Omental fat pad (tissue), 4 donors: ENCODE results near the gene PTGDS. TPM values are rescaled to one million over a fixed set of nuclear protein-coding genes. Genes with fewer than 3 reads are reported as not detected.

Source experiments
- ATAC-seq: fragments of 150-250 bp; one replicate; pipeline ENCODE4 v1.9.1; 2016; ENCODE audit warnings: mild to moderate bottlenecking, moderate library complexity; ENCODE audit not compliant: low FRiP score
- DNase-seq: peaks from one replicate; pipeline ENCODE4 v3.0.0-alpha.2; 2019; ENCODE audit warnings: low spot score
- total RNA-seq, 4 donors: library from RNA; depleted of rRNA; stranded (reverse); fragments of >200 nt; gene quantifications; one replicate each; pipeline ENCODE4 v1.1.0, GENCODE V29; 2016
- TF ChIP-seq, protein P1 (sequence below), 3 donors: fragments of 450-650 bp; IDR thresholded peaks; one replicate each; pipeline ENCODE4 v1.5.1; 2016 to 2017; ENCODE audit warnings: antibody characterized with exemption in 3 of 3, mild to moderate bottlenecking in 3 of 3, moderate library complexity in 2 of 3

The PTGDS gene
- total RNA-seq, 4 donors from 2014 or later = 76.9 to 173 (median 118) TPM

- ATAC-seq (no peak), DNase-seq (no peak)
- TF ChIP-seq, protein P1, sequence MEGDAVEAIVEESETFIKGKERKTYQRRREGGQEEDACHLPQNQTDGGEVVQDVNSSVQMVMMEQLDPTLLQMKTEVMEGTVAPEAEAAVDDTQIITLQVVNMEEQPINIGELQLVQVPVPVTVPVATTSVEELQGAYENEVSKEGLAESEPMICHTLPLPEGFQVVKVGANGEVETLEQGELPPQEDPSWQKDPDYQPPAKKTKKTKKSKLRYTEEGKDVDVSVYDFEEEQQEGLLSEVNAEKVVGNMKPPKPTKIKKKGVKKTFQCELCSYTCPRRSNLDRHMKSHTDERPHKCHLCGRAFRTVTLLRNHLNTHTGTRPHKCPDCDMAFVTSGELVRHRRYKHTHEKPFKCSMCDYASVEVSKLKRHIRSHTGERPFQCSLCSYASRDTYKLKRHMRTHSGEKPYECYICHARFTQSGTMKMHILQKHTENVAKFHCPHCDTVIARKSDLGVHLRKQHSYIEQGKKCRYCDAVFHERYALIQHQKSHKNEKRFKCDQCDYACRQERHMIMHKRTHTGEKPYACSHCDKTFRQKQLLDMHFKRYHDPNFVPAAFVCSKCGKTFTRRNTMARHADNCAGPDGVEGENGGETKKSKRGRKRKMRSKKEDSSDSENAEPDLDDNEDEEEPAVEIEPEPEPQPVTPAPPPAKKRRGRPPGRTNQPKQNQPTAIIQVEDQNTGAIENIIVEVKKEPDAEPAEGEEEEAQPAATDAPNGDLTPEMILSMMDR (IDR thresholded peaks at IDR 0.05) = no peak
These were observed 5.1 kb downstream of the PTGDS start, which contains the start of gene LCNL1 for GRCh38 chr9:136982232-136983051. Gene LCNL1, plus strand, starts transcription at chr9:136982993. Its CDS starts 594 bp downstream, at chr9:136983587.

DNA sequence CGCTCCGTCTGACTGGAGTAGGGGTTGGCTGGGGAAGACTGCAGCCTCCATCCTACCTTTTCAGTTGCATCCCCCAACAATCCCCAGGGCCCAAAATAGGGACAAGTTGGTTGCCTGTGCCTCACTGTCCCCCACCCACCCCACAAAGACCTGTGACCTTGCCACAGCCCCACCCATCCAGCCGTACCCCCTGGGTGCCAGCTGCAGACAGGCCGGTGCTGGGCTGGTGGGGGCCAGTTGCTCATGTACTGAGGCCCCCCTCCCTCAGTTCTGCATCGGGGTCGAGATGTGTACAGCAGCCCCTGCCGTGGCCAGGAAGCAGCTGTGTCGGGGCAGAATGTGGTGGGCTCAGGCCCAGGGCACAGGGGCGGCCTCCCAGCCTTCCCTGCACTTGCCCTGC lies 5.9 kb downstream of the PTGDS start:
- ATAC-seq (no peak), DNase-seq (no peak)
- TF ChIP-seq, protein P1 (IDR thresholded peaks at IDR 0.05) = no peak

- ATAC-seq = no peak
- TF ChIP-seq, protein P1 (IDR thresholded peaks at IDR 0.05) = no peak
- no peak for DNase-seq
These were observed 6.5 kb downstream of the PTGDS start for GRCh38 chr9:136983656-136984314.

DNA sequence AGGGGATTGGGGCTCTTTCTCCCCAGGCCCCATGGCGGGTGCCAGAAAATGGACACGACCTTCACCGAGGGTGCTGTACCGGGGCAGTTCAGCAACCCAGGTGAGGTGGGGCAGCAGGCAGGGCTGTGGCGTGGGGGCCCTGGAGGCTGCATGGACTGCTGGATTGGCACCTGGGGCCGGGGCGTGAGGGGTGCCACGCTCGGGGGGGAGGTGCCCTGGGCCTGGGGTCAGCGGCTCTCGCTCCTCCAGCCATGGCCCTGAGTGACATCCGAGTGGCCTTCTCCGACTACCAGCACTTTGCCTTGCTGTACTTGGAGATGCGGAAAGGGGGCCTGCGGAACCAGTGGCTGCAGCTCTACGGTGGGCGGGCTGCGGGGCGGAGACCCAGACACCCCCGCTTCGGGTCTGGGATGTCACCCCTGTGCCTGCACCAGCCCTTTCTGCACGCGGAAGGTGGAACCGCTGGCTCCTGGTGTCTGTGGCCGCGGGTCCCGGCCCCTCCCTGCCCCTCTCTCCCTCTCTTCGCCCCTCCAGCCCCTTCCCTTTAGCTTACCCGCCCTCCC lies 7.2 kb downstream of the PTGDS start:
- TF ChIP-seq, protein P1 (IDR thresholded peaks at IDR 0.05) = no peak
- ATAC-seq (no peak), DNase-seq (no peak)

DNA sequence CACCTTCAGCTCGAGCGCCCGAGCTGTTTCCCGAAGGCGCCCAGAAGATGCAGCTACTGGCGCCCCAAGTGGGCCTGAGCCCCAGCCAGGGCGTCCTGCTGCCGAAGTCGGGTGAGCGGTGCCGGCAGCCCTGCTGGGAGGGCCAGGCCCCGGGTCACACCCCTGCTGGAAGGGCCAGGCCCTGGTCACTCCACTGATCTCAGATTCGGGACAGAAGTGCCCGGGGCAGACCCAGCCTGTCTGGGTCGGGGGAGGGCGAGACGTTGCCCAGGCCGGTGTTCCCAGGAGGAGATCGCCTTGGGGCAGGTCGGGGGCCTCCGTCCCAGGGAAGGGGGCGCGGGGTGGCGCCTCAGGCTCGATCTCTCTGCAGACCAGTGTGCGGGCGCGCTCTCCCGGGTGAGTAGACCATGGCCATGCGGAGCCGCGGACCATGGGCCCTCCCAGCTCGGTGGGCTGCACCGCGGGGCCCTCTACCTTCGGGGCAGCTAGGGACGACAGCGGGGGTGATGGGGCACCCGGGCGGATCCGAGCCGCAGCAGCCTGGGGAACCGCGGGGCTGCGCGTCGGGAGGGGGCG lies 7.8 kb downstream of the PTGDS start:
- ATAC-seq (no peak), DNase-seq (no peak)
- TF ChIP-seq, protein P1 (IDR thresholded peaks at IDR 0.05) = no peak

DNA sequence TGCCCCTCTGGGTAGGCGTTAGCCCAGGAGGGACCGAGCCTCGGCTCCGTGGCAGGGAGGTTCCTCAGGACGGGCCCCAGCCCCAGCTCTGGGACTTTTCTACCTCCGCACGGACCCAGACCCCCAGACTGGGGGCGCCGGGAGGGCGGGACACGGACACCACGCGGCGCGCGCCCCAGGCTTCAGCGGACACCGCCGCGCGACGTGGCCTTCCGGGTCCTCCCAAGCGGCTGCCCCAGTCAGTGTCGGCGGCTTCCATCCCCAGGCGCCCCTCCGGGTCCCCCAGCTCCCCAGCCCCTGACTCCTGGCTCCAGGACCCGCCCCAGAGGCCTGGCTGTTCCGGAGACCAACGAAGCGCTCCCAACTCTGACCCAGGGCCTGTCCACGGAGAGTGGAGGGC lies 8.5 kb downstream of the PTGDS start:
- DNase-seq (no peak), ATAC-seq (no peak)
- TF ChIP-seq, protein P1 (IDR thresholded peaks at IDR 0.05) = no peak
